OCI-M2 (cell line): Measurements from ENCODE around the gene XRCC4.
"Not testable (repeated sequence)": the region's sequence is repeated elsewhere in the genome, so short reads cannot be mapped to it uniquely, and the experiment has no call there.

ENCODE experiments used
- DNase-seq: peaks from one replicate; lab custom pipeline; 2025; ENCODE audit not compliant: unreplicated experiment; lab: John Stamatoyannopoulos, UW

The XRCC4 gene

GRCh38 chr5:83107692-83108420, 30.5 kb downstream of the XRCC4 start:
- DNase-seq = no peak

GRCh38 chr5:83109380-83109779, 32.0 kb downstream of the XRCC4 start:
- no peak for DNase-seq

GRCh38 chr5:83115816-83116215, 38.5 kb downstream of the XRCC4 start:
- DNase-seq = no peak

- no peak for DNase-seq
Observed at GRCh38 chr5:83118471-83118870, 41.1 kb downstream of the XRCC4 start.

- no peak for DNase-seq
Observed at GRCh38 chr5:83118976-83119375, 41.6 kb downstream of the XRCC4 start.

- DNase-seq = no peak
Observed at GRCh38 chr5:83124593-83124992, 47.2 kb downstream of the XRCC4 start.

GRCh38 chr5:83125560-83125959, 48.2 kb downstream of the XRCC4 start:
- no peak for DNase-seq

GRCh38 chr5:83126501-83126900, 49.2 kb downstream of the XRCC4 start:
- no peak for DNase-seq

- DNase-seq = no peak
Observed at GRCh38 chr5:83133797-83134196, 56.5 kb downstream of the XRCC4 start.

GRCh38 chr5:83142526-83142925, 65.2 kb downstream of the XRCC4 start:
- no peak for DNase-seq

- no peak for DNase-seq
Observed at GRCh38 chr5:83145241-83145640, 67.9 kb downstream of the XRCC4 start.

- no peak for DNase-seq
Observed at GRCh38 chr5:83145882-83146331, 68.6 kb downstream of the XRCC4 start.

GRCh38 chr5:83146441-83146840, 69.1 kb downstream of the XRCC4 start:
- DNase-seq = no peak

GRCh38 chr5:83147593-83147992, 70.2 kb downstream of the XRCC4 start:
- no peak for DNase-seq

GRCh38 chr5:83148370-83148769, 71.0 kb downstream of the XRCC4 start:
- DNase-seq = no peak

- DNase-seq = no peak
Observed at GRCh38 chr5:83149671-83150070, 72.3 kb downstream of the XRCC4 start.

- no peak for DNase-seq
Observed at GRCh38 chr5:83151821-83152220, 74.5 kb downstream of the XRCC4 start.

GRCh38 chr5:83152996-83153395, 75.6 kb downstream of the XRCC4 start:
- not testable (repeated sequence) for DNase-seq

- DNase-seq = no peak
Observed at GRCh38 chr5:83156001-83156400, 78.7 kb downstream of the XRCC4 start.

- DNase-seq = no peak
Observed at GRCh38 chr5:83157163-83157562, 79.8 kb downstream of the XRCC4 start.

GRCh38 chr5:83162601-83163000, 85.3 kb downstream of the XRCC4 start:
- no peak for DNase-seq

- DNase-seq = no peak
Observed at GRCh38 chr5:83167538-83167937, 90.2 kb downstream of the XRCC4 start.
